GM18867 (cell line): ENCODE results near the gene SLIT3.

ENCODE experiments used
- ATAC-seq: cut with Tn5 transposase; IDR thresholded peaks from one replicate; pipeline ENCODE4 v1.9.1; 2021; ENCODE audit warnings: mild to moderate bottlenecking, moderate library complexity; ENCODE audit not compliant: unreplicated experiment

Gene SLIT3

DNA sequence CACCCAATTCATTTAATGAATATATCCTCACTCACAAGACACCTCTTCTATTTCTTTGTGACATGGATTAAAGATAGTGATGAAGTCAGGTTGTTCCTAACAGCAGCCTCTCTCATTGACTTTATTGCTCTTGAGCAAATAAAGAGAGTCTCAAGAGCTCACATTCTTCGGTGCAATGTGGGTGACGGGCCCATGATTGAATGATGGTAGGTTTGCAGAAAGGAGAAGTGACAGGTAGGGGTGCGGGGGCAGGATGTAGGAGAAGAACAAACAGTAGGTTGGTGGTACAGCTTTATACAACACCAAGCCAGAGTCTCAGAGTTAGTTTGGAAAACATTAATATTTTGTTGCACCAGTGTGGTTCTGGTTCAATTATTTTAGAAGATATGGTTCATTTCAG is 122.2 kb downstream of the SLIT3 start:
- ATAC-seq, result no peak

DNA sequence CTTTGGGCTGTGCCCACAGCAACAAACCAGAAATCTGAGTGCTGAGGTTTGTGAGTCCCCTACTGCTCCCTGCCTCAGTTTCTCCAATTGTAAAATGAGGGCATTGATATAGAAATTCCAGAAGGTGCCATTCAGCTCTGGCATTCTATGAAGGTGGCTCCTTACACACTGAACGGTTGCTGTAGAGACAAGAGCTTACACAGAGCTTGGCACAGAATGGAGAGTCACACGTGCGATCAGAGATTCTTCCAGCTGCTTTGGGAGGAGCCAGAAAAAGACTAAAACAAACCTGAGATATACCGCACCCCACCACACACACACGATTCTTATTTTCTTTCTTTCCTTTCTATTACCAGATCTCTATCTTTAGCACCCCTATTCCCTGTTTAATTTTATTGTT is 122.7 kb downstream of the SLIT3 start:
- no peak for ATAC-seq

DNA sequence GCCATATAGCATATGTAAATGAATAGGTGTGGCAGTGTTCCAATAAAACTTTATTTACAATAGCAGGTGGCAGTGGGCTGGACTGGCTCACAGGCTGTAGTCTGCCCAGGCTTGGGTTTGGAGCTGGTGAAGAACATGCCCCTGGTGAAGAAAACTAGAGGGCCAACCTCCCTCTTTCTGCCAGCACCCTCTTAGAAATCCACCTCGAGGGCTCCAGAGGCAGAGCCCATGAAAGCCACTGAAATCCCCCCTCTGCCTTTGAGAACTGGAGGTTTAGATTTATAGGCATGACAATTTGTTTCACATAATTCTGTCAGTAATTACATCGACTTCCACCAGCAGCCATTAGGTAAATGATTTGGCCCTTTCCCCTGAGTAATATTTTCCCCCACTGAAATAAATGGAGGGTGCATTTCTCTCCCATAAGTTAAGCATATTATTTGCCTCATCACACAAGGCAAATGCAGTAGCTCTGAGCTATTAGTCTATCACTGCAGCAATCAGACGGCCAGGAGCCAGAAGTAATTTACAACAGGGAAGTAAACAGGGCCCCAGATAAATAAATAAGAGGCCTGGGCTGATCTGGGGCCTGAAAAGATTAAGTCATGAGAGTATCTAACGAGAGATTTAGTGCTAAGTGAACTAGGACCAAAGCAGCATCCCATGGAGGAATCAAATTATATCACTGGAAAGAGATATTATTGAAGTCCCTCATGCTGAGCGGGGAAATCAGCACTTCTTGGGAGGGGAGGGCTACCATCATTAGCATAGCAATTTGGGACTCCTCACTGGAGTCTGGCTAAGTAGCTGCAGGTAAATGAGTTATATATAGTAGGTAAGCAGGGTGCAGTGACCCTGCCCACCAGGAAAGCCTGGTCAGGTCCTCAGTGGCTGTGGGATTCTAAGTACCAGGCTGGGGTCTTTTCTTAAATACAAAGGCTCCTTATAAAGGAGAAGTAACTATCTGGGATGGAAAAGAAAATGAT is 123.9 kb downstream of the SLIT3 start:
- ATAC-seq, result no peak

DNA sequence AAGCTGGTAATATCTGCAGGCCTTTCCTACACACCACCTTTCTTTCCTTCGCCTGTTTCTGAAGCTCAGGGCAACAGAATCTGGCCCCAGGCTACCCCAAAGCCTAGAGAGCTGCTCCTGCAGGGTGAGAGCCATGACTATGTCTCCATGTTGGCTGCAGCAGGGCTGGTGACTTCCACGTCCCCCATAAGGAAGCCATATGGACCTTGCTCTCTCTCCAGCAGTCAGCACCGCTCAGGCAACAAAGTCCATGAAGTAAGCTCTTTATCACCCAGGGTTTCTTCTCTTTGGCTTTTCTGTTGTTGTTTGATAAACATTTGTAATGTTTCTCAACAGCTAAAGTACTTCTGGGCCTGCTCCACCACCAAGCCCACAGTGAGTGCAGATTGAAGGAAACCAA is 125.2 kb downstream of the SLIT3 start:
- no peak for ATAC-seq

DNA sequence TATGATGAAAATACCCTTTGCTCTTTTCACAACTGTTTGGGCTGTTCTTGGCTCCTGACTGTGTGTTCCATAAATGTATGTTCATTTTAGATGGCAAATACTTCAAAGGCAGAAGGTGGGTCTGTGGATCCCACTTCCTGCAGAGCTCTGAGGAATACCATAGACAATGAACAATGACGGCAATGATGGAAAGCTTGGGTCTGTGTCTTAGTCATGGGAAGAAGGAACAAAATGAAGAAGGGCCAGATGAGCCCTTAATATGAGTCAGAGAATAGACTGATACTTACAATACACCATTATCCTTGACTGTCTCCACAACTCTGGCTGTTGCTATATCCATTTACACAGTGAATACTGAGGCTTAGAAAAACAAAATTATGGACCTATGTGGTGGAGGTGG is 126.0 kb downstream of the SLIT3 start:
- ATAC-seq, result no peak

DNA sequence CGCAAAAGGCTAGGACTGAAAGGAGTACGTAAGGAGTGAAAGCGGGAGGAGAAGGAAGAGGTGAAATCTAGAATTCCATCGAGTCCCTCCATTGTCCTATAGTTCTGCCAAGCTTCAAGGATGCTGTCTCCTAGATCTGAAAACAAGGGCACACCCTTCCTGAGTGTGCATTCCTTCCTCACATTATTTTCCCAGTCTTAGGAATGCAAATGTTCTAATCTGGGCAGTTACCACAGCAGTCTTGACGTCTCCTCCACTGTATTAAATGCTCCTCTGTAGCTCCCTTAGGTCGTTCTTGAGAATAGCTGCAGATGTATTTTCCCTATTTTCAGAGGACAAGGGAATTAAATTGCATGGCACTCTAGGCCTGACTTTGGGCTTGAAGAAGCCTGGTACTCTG is 127.6 kb downstream of the SLIT3 start:
- no peak for ATAC-seq

DNA sequence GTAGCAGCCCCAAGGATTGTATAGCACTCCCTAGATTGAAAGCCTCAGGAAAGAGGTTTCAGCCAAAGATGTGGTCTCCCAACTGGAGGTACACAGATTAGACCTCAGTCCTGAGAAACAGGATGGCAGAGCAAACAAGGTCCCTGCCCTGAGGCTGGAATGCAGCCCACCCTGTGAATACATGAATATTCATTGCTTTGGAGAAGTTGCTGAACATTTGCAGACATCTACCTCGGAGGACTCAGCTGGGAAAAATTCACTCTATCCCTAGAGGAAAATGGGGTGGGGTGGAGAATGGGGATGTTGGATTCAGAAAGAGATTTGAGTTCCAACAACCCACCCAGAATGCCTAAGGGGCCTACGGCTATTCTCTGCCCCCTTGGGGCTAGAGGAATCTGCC is 129.4 kb downstream of the SLIT3 start:
- ATAC-seq, result no peak

DNA sequence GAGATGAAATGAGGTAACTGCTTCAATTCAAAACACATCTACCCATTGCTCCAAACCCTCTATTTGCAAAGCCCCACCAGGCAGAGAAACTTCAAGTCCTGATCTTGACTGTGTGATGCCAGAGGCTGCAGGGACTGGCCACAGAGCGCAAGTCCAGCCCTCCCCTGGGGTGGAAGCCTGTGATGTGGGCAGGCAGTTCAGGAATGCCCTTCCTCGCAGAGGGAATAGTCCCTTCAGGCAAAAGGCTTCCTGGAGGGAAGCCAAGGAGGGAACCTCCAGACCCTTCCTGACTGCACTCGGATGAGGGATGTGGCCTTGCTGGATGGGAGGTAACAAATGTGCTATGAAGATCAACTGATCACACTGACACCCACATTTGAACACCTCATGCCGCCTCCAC is 131.2 kb downstream of the SLIT3 start:
- no peak for ATAC-seq

DNA sequence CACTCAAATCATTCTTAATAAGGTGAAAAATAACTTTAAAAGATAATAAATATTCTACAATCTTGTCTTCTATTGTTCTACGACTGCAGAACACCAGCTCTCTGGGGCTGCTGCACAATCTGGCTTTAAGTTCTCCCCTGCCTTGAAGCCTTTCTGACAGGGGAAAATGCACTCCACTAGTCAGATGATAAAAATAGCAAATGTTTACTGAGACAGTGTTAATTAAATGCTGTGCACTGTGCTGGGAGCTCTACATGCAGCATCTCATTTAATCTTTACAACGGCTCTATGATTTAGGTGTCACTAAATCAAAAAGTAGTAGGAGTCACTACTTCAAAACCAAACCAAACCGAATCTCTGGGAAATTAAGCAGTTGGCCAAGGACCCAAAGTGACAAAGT is 132.7 kb downstream of the SLIT3 start:
- ATAC-seq, result no peak

DNA sequence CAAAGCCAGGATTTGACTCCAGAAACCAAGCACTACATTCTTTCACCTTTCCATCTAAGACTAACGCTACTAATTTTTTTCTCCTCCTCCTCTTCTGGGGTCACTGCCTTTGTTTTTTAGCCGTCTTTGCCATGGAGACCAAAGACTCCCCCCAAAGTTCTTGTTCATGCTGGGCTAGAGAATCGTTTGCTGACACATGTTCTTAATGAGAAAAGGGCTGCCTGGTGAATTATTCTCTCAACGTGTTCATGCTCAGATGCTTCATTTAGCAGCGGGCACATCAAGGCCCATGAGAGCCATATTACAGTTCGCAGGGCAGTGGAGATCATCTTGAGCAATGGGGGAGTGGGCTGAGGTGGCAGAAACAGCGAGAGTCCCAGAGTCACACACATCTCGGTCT is 134.9 kb downstream of the SLIT3 start:
- no peak for ATAC-seq

DNA sequence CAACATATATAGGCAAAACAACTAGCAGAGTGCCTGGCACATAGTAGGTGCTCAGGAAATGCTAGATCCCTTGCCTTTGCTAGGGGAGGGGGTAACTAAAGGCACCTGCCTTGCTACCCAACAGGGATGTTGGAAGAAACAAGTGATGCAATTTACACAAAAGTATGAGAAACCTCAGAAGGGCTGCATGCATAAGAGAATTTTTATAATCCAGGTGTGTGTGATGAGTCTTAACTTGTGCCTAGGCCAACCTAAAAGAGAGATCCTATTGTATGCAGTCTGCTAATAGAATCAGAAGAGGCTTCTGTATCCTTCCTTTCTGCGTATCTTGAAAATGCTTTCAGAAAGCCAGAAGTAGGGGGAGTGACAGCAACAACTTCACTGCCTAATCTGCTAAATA is 135.9 kb downstream of the SLIT3 start:
- no peak for ATAC-seq

DNA sequence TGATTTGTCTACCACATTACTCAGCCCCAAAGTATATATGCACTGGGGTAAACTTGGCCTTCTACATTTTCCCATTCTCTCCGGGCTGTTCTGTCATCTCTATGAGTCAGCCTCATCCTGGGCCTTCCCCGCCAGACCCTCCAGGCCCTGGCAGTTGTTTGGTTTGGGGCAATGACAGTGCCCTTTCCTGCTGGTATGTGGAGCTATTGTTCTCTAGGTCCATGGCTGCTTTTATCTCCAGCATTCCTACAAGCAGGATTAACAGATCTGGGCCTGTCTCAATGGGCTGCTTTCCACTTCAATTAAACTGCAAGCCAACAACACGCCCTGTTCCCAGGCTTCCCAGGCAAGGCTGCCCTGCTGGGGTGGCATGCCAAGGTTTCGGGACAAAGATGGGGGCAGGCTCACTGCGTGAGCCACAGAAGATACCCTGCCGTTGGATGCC is 136.4 kb downstream of the SLIT3 start:
- no peak for ATAC-seq

DNA sequence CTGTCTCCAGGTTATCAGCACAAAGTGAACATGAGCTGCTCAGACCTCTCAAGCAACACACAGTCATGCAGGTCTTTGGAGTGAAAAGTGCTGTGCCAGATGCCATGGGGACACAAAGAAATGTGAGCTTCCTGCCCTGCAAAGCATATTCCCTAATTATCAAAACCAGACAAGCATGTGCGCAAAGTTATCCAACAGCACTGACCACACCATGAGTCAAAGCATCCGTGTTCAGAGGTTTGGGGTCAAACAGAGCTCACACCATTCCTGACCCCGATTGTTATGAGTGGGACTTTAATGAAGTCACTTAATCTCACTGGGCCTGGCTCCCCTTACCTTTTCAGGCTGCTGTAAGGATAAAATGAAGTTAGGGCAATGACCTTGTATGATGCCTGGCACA is 138.5 kb downstream of the SLIT3 start:
- ATAC-seq, result no peak

DNA sequence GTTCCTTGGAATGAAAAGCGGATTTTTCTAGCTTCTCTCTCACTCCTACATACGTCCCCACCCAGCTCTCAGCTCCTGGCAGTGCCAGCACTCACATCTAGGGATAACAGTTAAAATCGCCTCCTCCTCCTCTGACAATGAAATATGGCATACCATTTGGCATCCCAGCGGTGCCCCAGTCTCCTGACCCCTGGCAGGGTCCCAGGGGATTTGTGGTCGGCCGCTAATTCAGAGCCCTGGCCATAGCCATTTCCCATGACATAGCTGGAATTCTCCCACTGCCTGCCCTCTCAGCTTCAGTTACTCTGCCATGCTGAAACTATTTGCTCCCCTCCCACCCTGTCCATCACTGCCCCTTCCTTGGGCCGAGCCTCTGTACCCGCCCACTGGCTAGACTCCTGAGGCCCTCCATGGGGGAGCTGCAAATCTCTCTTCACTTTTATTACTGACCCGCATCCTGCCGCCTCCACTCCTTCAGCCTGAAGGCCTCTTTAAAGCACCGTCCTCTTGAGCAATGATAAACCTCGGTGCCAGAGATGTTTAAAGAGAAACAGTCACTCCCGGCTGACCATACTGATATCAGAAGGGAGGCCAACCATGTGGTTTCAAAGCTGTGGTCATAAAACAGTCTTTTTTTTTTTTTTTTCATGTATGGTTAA is 139.8 kb downstream of the SLIT3 start:
- ATAC-seq, result no peak

DNA sequence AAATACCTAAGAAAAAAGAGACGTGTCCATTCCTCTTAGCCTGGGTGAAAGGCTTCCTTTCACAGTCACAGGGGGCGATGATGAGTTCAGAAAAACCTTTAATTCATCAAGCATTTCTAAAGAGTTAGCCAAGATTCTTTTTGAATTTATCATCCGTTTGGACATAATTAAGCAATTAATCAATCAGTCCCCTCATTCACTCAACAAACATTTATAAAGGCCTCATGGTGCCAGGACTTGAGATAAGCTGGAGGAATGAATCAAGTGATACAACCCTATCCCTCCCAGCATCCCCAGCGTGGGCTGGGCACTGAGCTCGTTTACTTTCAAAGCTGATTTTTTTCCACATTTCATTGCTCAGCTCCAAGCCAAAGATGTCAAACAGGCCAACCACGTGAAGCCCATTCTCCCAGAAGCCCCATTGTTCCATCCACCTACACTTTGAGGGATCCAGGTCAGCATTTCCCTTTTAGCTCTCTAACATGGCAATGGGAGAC is 140.5 kb downstream of the SLIT3 start:
- no peak for ATAC-seq

DNA sequence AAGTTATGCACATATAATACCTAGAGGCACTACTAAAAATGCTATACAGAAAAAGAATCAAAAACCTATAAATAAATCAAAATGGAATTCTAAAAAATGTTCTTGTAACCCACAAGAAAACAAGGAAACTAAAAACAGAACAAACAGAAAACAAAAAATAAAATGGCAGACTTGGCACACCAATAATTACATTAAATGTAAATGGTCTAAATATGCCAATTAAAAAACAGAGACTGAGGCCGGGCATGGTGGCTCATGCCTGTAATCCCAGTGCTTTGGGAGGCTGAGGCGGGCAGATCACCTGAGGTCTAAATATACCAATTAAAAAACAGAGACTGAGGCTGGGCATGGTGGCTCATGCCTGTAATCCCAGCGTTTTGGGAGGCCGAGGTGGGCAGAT is 142.2 kb downstream of the SLIT3 start:
- no peak for ATAC-seq

DNA sequence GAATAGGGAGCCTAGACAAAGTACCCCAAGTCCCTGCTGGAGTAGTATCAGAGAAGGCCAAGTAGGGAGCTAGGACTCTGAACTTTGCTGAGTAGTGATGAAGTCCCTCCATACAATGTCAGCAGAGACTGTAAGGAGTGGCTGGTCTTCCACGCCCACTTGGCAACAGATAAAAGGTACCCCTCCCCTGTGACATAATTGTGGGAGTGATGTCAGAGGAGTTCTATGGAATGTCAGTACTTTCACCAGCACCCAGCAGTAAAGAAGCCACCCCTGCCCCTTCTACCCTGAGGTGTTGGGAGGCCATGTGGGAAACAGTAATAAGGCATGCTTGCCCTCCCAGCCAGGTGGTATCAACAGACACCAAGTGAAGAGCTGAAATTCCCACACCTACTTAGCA is 143.9 kb downstream of the SLIT3 start:
- no peak for ATAC-seq

DNA sequence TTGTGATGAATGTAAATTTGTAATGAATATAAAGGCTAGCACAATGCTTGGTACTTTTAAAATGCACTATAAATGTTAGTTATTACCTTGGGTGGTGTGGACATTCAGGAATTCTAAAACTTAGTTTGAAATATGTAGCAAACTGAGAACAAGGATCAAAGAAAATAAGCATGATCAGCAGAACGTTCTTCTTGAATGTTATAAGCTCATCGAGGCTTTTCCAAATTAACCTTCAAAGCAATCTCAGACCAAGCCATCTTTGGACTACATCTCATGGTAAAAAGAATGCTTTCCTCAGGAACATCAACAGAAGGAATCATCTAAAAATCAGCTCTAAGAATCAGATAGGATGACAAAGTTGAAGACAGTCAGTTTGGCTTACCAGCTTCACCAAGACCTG is 146.3 kb downstream of the SLIT3 start:
- ATAC-seq, result no peak

DNA sequence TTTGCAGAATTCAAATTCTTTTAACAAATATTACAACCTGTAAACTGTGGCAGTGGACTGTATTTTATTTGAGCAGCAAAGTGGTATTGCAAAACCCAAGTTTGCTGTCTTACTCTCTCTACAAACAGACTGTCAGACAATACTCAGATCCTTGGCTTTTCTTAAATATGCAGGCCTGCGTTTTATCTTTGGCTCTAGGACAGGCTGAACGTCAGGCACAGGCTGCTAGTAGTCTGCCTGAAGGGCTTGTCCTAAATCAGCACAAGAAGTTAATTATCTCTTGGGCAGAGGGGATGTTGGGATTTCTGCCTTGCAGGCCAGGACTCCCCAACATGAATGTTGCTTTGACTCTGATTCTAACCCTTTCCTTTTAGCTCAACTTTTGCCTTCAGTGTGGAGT is 147.5 kb downstream of the SLIT3 start:
- ATAC-seq, result no peak

DNA sequence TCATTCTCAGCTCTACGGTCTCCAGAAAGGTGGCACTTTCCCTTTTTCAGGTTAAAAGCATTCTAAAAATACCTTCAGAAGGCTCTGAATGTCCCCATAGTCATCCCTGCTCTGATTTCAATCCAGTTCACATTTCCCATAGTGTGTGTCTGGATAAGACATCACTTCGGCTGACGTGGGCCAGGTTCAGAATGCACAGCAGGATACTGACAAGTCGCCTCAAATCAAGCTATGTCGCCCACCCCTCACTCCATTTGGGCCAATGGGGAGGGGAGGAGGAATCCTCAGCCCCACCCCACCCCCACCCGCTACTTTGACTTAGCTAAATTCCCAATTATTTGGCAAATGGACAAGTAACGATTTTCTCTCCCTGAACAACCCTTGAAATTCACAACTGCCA is 148.0 kb downstream of the SLIT3 start:
- no peak for ATAC-seq

DNA sequence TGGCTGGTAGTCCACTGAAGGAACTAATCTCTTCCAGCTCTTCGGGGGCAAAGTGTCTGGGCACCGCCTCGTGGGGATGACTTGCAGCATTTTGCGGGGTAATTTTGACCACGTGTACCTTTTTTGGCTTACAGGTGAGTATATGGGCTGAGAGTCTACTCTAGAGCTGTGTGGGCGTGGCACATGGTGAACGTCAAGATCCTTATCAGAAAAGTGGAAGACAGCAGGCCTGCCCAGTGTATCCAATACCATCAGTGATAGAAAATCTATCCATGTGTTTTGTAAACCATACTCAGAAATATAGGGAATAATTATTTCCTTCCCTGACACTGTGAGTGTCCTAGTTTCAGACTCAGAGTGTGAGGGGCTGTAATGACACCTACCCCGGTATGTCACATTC is 148.5 kb downstream of the SLIT3 start:
- ATAC-seq, result no peak
